ENCODE measurements around the gene SPAG9. TPM values are rescaled to one million over a fixed set of nuclear protein-coding genes. Genes with fewer than 3 reads are reported as not detected.

The SPAG9 gene
- total and polyA plus RNA-seq, 2 experiments from 2014 or later, result 26.5 to 82.7 TPM

DNA sequence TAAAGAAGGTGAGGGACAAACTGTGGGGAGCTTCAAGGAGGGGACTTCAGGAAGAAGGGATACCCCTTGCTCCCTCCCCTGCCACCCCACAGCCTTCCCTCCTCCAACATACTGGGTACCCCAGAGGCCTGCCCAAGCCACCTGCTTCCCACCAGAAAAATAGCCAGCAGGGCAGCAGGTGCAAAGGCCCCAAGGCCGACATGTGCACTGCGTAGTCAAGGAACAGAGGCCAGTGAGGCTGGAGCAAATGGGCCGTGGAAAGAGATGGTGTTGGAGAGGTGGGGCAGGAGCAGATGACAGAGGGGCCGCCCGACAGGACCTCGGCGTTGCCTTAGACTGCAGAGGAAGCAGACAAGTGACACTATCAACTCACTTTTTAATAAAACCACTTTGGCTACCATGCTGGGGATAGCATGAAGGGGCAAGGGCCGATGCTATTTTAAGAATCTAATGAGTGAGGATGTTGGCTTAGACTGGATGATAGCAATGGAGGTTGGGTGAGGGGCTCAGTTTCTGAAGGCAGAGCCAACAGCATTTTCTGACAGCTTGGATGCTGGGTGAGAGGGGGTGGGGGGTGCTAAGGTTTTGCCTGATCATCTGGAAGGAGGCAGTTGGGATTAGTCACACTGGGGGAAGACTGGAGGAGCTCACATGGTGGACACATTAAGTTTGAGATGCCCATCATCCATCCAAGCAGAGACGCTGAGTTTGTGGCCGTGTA, 181.7 kb downstream of the SPAG9 start:
- 96% methylated on average over 10 of the region's 10 CpGs for WGBS (ENCODE audit: low lambda C conversion rate, missing lambda C conversion rate)
- Histone ChIP-seq H2AFZ (no peak overlapping the region), H3K27ac (no peak overlapping the region), H3K4me2 (no peak overlapping the region), H3K9me3 (ENCODE audit: low read depth) (no peaks in the 10 kb centered on the region), H3K9me2 (replicated peaks; ENCODE audit: insufficient read depth) (no peaks in the 10 kb centered on the region), H3K79me2 (no peaks in the 10 kb centered on the region), H3K4me1 (ENCODE audit: insufficient read depth) (peaks cover 16% of the 10 kb centered on the region), H3K36me3 (replicated peaks; ENCODE audit: insufficient read depth, low read depth) (no peaks in the 10 kb centered on the region), H3K27me3 (no peaks in the 10 kb centered on the region), H4K20me1 (ENCODE audit: insufficient read depth, poor library complexity, severe bottlenecking) (no peaks in the 10 kb centered on the region), H3K4me3 (no peak overlapping the region)
- TF ChIP-seq EZH2phosphoT487 (IDR thresholded peaks at IDR 0.05; ENCODE audit: low read depth, severe bottlenecking, unreplicated experiment) (no peak), EZH2 (IDR thresholded peaks at IDR 0.05; ENCODE audit: borderline replicate concordance) (no peak)
- TF ChIP-seq, protein P1, sequence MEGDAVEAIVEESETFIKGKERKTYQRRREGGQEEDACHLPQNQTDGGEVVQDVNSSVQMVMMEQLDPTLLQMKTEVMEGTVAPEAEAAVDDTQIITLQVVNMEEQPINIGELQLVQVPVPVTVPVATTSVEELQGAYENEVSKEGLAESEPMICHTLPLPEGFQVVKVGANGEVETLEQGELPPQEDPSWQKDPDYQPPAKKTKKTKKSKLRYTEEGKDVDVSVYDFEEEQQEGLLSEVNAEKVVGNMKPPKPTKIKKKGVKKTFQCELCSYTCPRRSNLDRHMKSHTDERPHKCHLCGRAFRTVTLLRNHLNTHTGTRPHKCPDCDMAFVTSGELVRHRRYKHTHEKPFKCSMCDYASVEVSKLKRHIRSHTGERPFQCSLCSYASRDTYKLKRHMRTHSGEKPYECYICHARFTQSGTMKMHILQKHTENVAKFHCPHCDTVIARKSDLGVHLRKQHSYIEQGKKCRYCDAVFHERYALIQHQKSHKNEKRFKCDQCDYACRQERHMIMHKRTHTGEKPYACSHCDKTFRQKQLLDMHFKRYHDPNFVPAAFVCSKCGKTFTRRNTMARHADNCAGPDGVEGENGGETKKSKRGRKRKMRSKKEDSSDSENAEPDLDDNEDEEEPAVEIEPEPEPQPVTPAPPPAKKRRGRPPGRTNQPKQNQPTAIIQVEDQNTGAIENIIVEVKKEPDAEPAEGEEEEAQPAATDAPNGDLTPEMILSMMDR (IDR thresholded peaks at IDR 0.05; ENCODE audit: poor library complexity), result no peak
- DNase-seq (ENCODE audit: low spot score), result no peak

DNA sequence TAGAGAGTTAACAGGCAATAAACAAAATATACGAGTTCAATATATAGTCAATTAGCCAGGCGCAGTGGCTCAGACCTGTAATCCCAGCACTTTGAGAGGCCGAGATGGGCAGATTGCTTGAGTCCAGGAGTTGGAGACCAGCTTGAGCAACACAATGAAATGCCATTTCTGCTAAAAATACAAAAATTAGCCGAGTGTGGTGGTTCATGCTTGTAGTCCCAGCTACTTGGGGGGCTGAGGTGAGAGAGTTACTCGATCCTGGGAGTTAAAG, 184.7 kb downstream of the SPAG9 start:
- Histone ChIP-seq H3K27ac (no peak overlapping the region), H3K9me3 (ENCODE audit: low read depth) (no peaks in the 10 kb centered on the region), H3K27me3 (no peaks in the 10 kb centered on the region), H3K4me2 (no peak overlapping the region), H3K4me1 (ENCODE audit: insufficient read depth) (peaks cover 7% of the 10 kb centered on the region), H3K36me3 (replicated peaks; ENCODE audit: insufficient read depth, low read depth) (no peaks in the 10 kb centered on the region), H3K9me2 (replicated peaks; ENCODE audit: insufficient read depth) (no peaks in the 10 kb centered on the region), H2AFZ (no peak overlapping the region), H3K79me2 (no peaks in the 10 kb centered on the region), H4K20me1 (ENCODE audit: insufficient read depth, poor library complexity, severe bottlenecking) (no peaks in the 10 kb centered on the region), H3K4me3 (no peak overlapping the region)
- DNase-seq (ENCODE audit: low spot score), result no peak
- TF ChIP-seq EZH2 (IDR thresholded peaks at IDR 0.05; ENCODE audit: borderline replicate concordance) (no peak), EZH2phosphoT487 (IDR thresholded peaks at IDR 0.05; ENCODE audit: low read depth, severe bottlenecking, unreplicated experiment) (no peak)
- TF ChIP-seq, protein P1 (IDR thresholded peaks at IDR 0.05; ENCODE audit: poor library complexity), result no peak
- 54% methylated on average over 5 of the region's 5 CpGs for WGBS (ENCODE audit: low lambda C conversion rate, missing lambda C conversion rate)

DNA sequence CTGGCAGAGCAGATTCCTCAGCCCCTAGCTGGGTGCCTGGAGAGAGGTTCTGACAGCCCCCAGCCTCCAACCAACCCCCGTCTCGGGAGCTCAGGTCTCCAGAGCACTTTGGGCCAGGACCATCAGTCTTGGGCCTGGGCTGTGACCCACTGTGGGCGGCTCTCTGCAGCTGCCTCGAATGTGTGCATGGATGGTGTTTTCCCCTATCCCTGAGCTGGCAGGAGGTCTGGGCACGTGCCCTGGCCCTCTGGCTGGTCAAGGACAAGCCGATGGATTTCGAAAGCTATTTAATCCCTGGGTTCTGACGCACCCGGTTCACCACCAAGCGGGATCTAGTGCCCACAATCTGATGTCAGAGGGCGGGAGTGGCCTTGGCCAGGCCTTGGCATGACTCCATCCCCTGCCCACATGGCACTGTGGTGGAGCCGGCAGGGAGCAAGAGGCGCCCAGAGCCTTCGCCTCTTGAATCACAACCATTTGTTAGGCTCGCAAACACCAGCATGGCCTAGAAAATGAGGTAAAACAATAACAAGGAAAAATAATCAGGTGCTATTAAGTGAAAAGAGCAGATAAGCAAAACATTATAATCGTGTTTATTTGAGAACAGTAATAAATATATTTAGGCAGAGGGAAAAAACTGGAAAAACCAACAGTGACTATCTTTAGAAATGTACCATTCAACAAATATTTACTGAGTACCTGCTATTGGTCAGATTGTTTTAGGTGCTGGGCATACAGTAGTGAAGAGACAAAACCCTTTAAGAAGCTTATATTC, 185.3 kb downstream of the SPAG9 start:
- DNase-seq (ENCODE audit: low spot score), result no peak
- Histone ChIP-seq H3K27me3 (no peaks in the 10 kb centered on the region), H3K4me2 (no peak overlapping the region), H4K20me1 (ENCODE audit: insufficient read depth, poor library complexity, severe bottlenecking) (no peaks in the 10 kb centered on the region), H3K36me3 (replicated peaks; ENCODE audit: insufficient read depth, low read depth) (no peaks in the 10 kb centered on the region), H3K4me3 (no peak overlapping the region), H3K27ac (no peak overlapping the region), H3K4me1 (ENCODE audit: insufficient read depth) (peaks cover 12% of the 10 kb centered on the region), H3K9me2 (replicated peaks; ENCODE audit: insufficient read depth) (no peaks in the 10 kb centered on the region), H3K79me2 (no peaks in the 10 kb centered on the region), H3K9me3 (ENCODE audit: low read depth) (no peaks in the 10 kb centered on the region), H2AFZ (no peak overlapping the region)
- TF ChIP-seq EZH2phosphoT487 (IDR thresholded peaks at IDR 0.05; ENCODE audit: low read depth, severe bottlenecking, unreplicated experiment) (no peak), EZH2 (IDR thresholded peaks at IDR 0.05; ENCODE audit: borderline replicate concordance) (no peak)
- TF ChIP-seq, protein P1 (IDR thresholded peaks at IDR 0.05; ENCODE audit: poor library complexity), result no peak
- 83% methylated on average over 16 of the region's 16 CpGs for WGBS (ENCODE audit: low lambda C conversion rate, missing lambda C conversion rate)

All from hepatocyte (in vitro differentiated cells).